Neural cell (in vitro differentiated cells): ENCODE data around the gene LGALS3BP. TPM values are rescaled to one million over a fixed set of nuclear protein-coding genes. Genes with fewer than 3 reads are reported as not detected.
A peak's percentile ranks its signal among the peaks of the same experiment; 100 is the strongest.

Experiments
- H2AFZ ChIP-seq: fragments of 200-600, 300-800 bp; sonication (generic), shearing (Covaris generic); 2 replicates; pipeline ENCODE4 v1.6.0; 2014; ENCODE audit warnings: low read depth, mild to moderate bottlenecking, antibody characterized with exemption, low read length, moderate library complexity
- H3F3A ChIP-seq: fragments of 200-600 bp; shearing (Covaris generic); 2 replicates; pipeline ENCODE4 v1.6.1; 2016; ENCODE audit warnings: mild to moderate bottlenecking, moderate library complexity, mixed read lengths, antibody characterized with exemption, low read length; ENCODE audit not compliant: insufficient read depth, poor library complexity, severe bottlenecking
- H3K27ac ChIP-seq: fragments of 200-600, 300-800 bp; sonication (generic), shearing (Covaris generic); 2 replicates; pipeline ENCODE4 v1.5.1; 2014; ENCODE audit warnings: mild to moderate bottlenecking, low read length, moderate library complexity
- H3K27me3 ChIP-seq: fragments of 300-800, 200-600 bp; sonication (generic), shearing (Covaris generic); 2 replicates; pipeline ENCODE4 v1.6.0; 2014; ENCODE audit warnings: mild to moderate bottlenecking, low read depth, low read length, moderate library complexity; ENCODE audit not compliant: insufficient read depth
- H3K36me3 ChIP-seq: fragments of 300-800, 200-600 bp; sonication (generic), shearing (Covaris generic); 2 replicates; pipeline ENCODE4 v1.5.1; 2014; ENCODE audit warnings: mild to moderate bottlenecking, antibody characterized with exemption, low read length, moderate library complexity; ENCODE audit not compliant: insufficient read depth
- H3K4me2 ChIP-seq: fragments of 300-800, 200-600 bp; sonication (generic), shearing (Covaris generic); 2 replicates; pipeline ENCODE4 v1.6.0; 2014; ENCODE audit warnings: mild to moderate bottlenecking, low read length
- H3K4me3 ChIP-seq: fragments of 300-800, 200-600 bp; sonication (generic), shearing (Covaris generic); 2 replicates; pipeline ENCODE4 v1.5.1; 2014; ENCODE audit warnings: mild to moderate bottlenecking, low read length, moderate library complexity
- H3K79me2 ChIP-seq: fragments of 200-600 bp; shearing (Covaris generic); replicated peaks from 2 replicates; pipeline ENCODE4 v1.6.0; 2014; ENCODE audit warnings: mild to moderate bottlenecking, low read length, moderate library complexity; ENCODE audit not compliant: insufficient read depth
- H3K9ac ChIP-seq: fragments of 300-800, 200-600 bp; sonication (generic), shearing (Covaris generic); 2 replicates; pipeline ENCODE4 v1.6.1; 2016; ENCODE audit warnings: mild to moderate bottlenecking, low read length, mixed read lengths
- H3K9me2 ChIP-seq: fragments of 200-600 bp; shearing (Covaris generic); 2 replicates; pipeline ENCODE4 v1.6.1; 2016; ENCODE audit warnings: mild to moderate bottlenecking, low read length, mixed read lengths; ENCODE audit not compliant: insufficient read depth
- H3K9me3 ChIP-seq: fragments of 200-600, 300-800 bp; sonication (generic), shearing (Covaris generic); 2 replicates; pipeline ENCODE4 v1.6.1; 2016; ENCODE audit warnings: mild to moderate bottlenecking, mixed run types, low read length, moderate library complexity, mixed read lengths
- H4K20me1 ChIP-seq: fragments of 200-600 bp; shearing (Covaris generic); 2 replicates; pipeline ENCODE4 v1.6.1; 2016; ENCODE audit warnings: mild to moderate bottlenecking, mixed run types; ENCODE audit not compliant: insufficient read depth
- EP300 ChIP-seq: fragments of 450-650 bp; conservative IDR thresholded peaks from 2 replicates; pipeline ENCODE4 v1.6.1; 2014; ENCODE audit warnings: antibody characterized with exemption, mild to moderate bottlenecking, moderate library complexity; ENCODE audit not compliant: poor library complexity, severe bottlenecking
- EZH2 ChIP-seq: fragments of 200-600, 300-800 bp; shearing (Covaris generic), sonication (generic); IDR thresholded peaks from 2 replicates; pipeline ENCODE4 v1.6.1; 2014; ENCODE audit warnings: antibody characterized with exemption, low read length, borderline replicate concordance, mild to moderate bottlenecking; ENCODE audit not compliant: insufficient read depth, poor library complexity, severe bottlenecking
- MXI1 ChIP-seq: fragments of 450-650 bp; conservative IDR thresholded peaks from 2 replicates; pipeline ENCODE4 v1.6.1; 2014; ENCODE audit warnings: antibody characterized with exemption, mild to moderate bottlenecking; ENCODE audit not compliant: poor library complexity, severe bottlenecking
- POLR2AphosphoS5 ChIP-seq: IDR thresholded peaks from 2 replicates; pipeline ENCODE4 v1.6.1; 2012
- SMC3 ChIP-seq: fragments of 450-650 bp; conservative IDR thresholded peaks from 2 replicates; pipeline ENCODE4 v1.6.1; 2014; ENCODE audit warnings: antibody characterized with exemption, mild to moderate bottlenecking, moderate library complexity; ENCODE audit not compliant: poor library complexity
- polyA plus RNA-seq: library from polyadenylated mRNA; depleted of rRNA; stranded (reverse); fragments of >200 nt; gene quantifications from 2 replicates; pipeline ENCODE4 v1.2.3, GENCODE V29; 2014
- TF ChIP-seq, protein P1 (sequence below): IDR thresholded peaks from 2 replicates; pipeline ENCODE4 v1.6.1; 2012; ENCODE audit warnings: borderline replicate concordance
- TF ChIP-seq, protein P2 (sequence below): fragments of 450-650 bp; IDR thresholded peaks from 2 replicates; pipeline ENCODE4 v1.5.1; 2014; ENCODE audit warnings: antibody characterized with exemption, mild to moderate bottlenecking, moderate library complexity; ENCODE audit not compliant: poor library complexity, severe bottlenecking

The LGALS3BP gene
- polyA plus RNA-seq, 1 donor from 2014 or later, result 5.4 TPM

DNA sequence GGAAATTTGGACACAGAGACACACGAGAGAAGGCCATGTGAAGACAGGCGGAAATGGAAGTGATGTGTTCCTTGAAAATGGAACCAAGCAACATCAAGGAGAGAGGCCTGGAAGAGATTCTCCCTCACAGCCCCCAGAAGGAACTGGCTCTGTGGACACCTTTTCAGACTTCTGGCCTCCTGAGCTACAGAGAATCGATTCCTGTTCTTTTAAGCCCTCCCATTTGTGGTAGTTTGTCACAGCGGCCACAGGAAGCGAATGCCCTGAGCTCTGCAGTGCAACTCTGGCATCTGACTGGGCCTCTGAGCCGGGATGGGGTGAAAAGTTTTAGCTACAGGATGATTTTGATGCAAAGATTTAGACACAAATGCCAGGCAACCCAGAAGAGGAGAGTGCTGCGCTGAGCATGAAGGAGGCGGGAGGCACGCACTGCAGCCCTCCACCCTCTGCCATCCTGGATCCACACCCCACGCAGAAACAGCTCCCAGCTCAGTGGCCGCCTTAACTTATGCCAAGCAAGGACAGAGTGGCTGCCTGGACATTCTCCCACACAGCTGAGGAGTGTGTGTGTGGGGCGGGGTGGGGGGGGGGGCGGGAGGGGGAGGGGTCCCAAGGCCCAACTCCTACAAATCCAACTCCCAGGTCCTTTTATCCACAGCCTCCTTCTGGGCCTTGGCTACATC lies 56.8 kb downstream of the LGALS3BP start:
- Histone ChIP-seq H3K9me3 (no peaks in the 10 kb centered on the region), H3K9me2 (no peaks in the 10 kb centered on the region), H3K27me3 (no peaks in the 10 kb centered on the region), H3K4me3 (peak overlapping the region; percentile 91), H3K9ac (peak overlapping the region; percentile 76), H3K36me3 (no peaks in the 10 kb centered on the region), H4K20me1 (no peaks in the 10 kb centered on the region), H2AFZ (no peak overlapping the region), H3K79me2 (peaks cover 65% of the 10 kb centered on the region), H3F3A (no peaks in the 10 kb centered on the region), H3K27ac (peak overlapping the region; percentile 20), H3K4me2 (no peak overlapping the region)
- TF ChIP-seq SMC3 (no peak), MXI1 (no peak)
- TF ChIP-seq, protein P1, sequence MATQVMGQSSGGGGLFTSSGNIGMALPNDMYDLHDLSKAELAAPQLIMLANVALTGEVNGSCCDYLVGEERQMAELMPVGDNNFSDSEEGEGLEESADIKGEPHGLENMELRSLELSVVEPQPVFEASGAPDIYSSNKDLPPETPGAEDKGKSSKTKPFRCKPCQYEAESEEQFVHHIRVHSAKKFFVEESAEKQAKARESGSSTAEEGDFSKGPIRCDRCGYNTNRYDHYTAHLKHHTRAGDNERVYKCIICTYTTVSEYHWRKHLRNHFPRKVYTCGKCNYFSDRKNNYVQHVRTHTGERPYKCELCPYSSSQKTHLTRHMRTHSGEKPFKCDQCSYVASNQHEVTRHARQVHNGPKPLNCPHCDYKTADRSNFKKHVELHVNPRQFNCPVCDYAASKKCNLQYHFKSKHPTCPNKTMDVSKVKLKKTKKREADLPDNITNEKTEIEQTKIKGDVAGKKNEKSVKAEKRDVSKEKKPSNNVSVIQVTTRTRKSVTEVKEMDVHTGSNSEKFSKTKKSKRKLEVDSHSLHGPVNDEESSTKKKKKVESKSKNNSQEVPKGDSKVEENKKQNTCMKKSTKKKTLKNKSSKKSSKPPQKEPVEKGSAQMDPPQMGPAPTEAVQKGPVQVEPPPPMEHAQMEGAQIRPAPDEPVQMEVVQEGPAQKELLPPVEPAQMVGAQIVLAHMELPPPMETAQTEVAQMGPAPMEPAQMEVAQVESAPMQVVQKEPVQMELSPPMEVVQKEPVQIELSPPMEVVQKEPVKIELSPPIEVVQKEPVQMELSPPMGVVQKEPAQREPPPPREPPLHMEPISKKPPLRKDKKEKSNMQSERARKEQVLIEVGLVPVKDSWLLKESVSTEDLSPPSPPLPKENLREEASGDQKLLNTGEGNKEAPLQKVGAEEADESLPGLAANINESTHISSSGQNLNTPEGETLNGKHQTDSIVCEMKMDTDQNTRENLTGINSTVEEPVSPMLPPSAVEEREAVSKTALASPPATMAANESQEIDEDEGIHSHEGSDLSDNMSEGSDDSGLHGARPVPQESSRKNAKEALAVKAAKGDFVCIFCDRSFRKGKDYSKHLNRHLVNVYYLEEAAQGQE, result no peak

DNA sequence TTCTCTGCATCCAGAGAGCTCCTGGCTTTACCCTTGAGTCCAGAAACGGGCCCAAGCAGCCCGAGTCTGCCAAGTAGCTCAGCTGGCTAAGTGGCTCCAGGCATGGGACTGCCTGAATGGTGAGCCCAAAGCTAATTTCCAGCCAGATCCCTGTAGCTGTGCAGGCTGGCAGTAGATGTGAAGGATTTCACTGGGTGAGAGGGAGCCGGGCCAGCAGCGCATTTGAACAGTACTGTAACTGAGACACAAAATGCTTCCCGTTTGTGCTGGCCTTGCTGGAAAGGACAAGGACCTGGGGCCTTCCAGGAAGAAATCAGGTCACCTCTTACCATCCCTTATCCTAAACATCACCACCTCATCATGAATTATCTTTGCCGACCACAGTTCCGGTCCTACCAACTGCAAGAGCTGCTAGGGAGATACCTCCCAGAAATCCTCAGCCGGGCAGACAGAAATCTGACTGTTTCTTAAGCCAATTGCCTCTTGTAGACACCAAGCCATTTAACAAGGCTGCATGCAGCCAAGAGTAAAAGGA lies 58.2 kb downstream of the LGALS3BP start:
- peak overlapping the region; percentile 39 for H3K27ac ChIP-seq
- peaks cover 77% of the 10 kb centered on the region for H3K79me2 ChIP-seq
- no peaks in the 10 kb centered on the region for H4K20me1 ChIP-seq

More for the DNA sequence above, 58.2 kb downstream of the LGALS3BP start:
- Histone ChIP-seq H3K9ac (peak overlapping the region; percentile 31), H3K4me2 (no peak overlapping the region), H3K9me3 (no peaks in the 10 kb centered on the region), H3K9me2 (no peaks in the 10 kb centered on the region), H2AFZ (no peak overlapping the region), H3K36me3 (no peaks in the 10 kb centered on the region), H3K27me3 (no peaks in the 10 kb centered on the region), H3K4me3 (peak overlapping the region; percentile 28), H3F3A (no peaks in the 10 kb centered on the region)
- no peak for TF ChIP-seq SMC3
- no peak for TF ChIP-seq MXI1
- TF ChIP-seq EZH2, result no peak
- no peak for TF ChIP-seq EP300
- TF ChIP-seq, protein P2, sequence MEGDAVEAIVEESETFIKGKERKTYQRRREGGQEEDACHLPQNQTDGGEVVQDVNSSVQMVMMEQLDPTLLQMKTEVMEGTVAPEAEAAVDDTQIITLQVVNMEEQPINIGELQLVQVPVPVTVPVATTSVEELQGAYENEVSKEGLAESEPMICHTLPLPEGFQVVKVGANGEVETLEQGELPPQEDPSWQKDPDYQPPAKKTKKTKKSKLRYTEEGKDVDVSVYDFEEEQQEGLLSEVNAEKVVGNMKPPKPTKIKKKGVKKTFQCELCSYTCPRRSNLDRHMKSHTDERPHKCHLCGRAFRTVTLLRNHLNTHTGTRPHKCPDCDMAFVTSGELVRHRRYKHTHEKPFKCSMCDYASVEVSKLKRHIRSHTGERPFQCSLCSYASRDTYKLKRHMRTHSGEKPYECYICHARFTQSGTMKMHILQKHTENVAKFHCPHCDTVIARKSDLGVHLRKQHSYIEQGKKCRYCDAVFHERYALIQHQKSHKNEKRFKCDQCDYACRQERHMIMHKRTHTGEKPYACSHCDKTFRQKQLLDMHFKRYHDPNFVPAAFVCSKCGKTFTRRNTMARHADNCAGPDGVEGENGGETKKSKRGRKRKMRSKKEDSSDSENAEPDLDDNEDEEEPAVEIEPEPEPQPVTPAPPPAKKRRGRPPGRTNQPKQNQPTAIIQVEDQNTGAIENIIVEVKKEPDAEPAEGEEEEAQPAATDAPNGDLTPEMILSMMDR, result no peak
- TF ChIP-seq POLR2AphosphoS5, result no peak

Other genes starting within 250 kb of the LGALS3BP start
- gene CYTH1, start 197.7 kb downstream of the LGALS3BP start, polyA plus RNA-seq, result 120 and 131 TPM in 2 replicates
- gene USP36, start 139.1 kb downstream of the LGALS3BP start, polyA plus RNA-seq, result 12.8 and 14.4 TPM in 2 replicates
- not detected in 2 replicates for gene CEP295NL, start 76.7 kb downstream of the LGALS3BP start, polyA plus RNA-seq
- gene TIMP2, start 54.5 kb downstream of the LGALS3BP start, polyA plus RNA-seq, result 25.6 and 26.7 TPM in 2 replicates
- gene CANT1, start 29.8 kb upstream of the LGALS3BP start, polyA plus RNA-seq, result 17.7 and 25.7 TPM in 2 replicates
- gene C1QTNF1, start 44.2 kb upstream of the LGALS3BP start, polyA plus RNA-seq, result 0.16 and 0.30 TPM in 2 replicates
- gene ENGASE, start 94.9 kb upstream of the LGALS3BP start, polyA plus RNA-seq, result 13.0 and 19.8 TPM in 2 replicates